Right atrium auricular region (tissue), 2 donors: ENCODE measurements around the gene THEM5. TPM values are rescaled to one million over a fixed set of nuclear protein-coding genes. Genes with fewer than 3 reads are reported as not detected.
"Not testable (repeated sequence)": the region's sequence is repeated elsewhere in the genome, so short reads cannot be mapped to it uniquely, and the experiment has no call there.

Experiments
- DNase-seq: peaks from one replicate; pipeline ENCODE4 v3.0.0-alpha.2; 2019; ENCODE audit warnings: low spot score
- H3K27ac ChIP-seq, 2 donors: fragments of 200-600 bp; sonication (generic); 1 replicate in 1 of 2; 2 replicates in 1 of 2; pipeline ENCODE4 v1.5.1; 2016 to 2019
- H3K27me3 ChIP-seq, 2 donors: fragments of 200-600 bp; sonication (generic); one replicate each; pipeline versions ENCODE4 v1.5.1 to v1.6.0; 2017 to 2019
- H3K36me3 ChIP-seq: fragments of 200-600 bp; sonication (generic); one replicate; pipeline ENCODE4 v1.5.1; 2016
- H3K4me1 ChIP-seq, 2 donors: fragments of 200-600 bp; sonication (generic); one replicate each; pipeline versions ENCODE4 v1.5.1 to v1.6.0; 2017 to 2019
- H3K4me3 ChIP-seq, 2 donors: fragments of 200-600 bp; sonication (generic); 1 replicate in 1 of 2; 2 replicates in 1 of 2; pipeline ENCODE4 v1.5.1; 2017 to 2019; ENCODE audit warnings: mild to moderate bottlenecking in 1 of 2, moderate library complexity in 1 of 2
- H3K9me3 ChIP-seq, 2 donors: fragments of 200-600 bp; sonication (generic); one replicate each; pipeline ENCODE4 v1.5.1; 2019
- total RNA-seq, 2 donors: library from RNA; depleted of rRNA; stranded (reverse); fragments of >200 nt; gene quantifications; one replicate each; pipeline ENCODE4 v1.1.0, GENCODE V29; 2016
- TF ChIP-seq, protein P1 (sequence below), 2 donors: fragments of 200-600 bp; sonication (generic); IDR thresholded peaks; one replicate each; pipeline ENCODE4 v1.5.1; 2019; ENCODE audit warnings: antibody characterized with exemption in 2 of 2

The THEM5 gene
- total RNA-seq, 2 donors from 2014 or later, result not detected

DNA sequence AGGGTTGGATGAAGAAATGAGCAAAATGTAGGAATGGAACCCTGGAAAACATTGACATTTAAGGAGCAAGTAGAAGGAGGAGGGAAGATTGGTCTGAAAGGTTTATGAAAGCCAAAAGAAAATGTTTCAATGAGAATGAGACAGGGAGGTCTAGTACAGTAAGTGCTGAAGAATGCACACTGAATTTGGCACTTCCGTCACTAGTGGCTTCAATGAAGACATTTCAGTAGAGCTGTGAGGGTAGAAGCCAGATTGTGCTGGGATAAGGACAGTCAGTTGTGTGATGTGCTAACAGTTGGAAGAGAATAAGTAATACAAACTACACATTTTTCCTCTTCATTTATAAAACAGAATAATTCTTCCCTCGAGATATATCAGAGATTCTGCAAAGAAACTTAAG is 38.7 kb upstream of the THEM5 start:
- TF ChIP-seq, protein P1, sequence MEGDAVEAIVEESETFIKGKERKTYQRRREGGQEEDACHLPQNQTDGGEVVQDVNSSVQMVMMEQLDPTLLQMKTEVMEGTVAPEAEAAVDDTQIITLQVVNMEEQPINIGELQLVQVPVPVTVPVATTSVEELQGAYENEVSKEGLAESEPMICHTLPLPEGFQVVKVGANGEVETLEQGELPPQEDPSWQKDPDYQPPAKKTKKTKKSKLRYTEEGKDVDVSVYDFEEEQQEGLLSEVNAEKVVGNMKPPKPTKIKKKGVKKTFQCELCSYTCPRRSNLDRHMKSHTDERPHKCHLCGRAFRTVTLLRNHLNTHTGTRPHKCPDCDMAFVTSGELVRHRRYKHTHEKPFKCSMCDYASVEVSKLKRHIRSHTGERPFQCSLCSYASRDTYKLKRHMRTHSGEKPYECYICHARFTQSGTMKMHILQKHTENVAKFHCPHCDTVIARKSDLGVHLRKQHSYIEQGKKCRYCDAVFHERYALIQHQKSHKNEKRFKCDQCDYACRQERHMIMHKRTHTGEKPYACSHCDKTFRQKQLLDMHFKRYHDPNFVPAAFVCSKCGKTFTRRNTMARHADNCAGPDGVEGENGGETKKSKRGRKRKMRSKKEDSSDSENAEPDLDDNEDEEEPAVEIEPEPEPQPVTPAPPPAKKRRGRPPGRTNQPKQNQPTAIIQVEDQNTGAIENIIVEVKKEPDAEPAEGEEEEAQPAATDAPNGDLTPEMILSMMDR (IDR thresholded peaks at IDR 0.05), result no peak
- no peaks in the 10 kb centered on the region for H3K27me3 ChIP-seq
- H3K4me3 ChIP-seq, result no peak overlapping the region
- no peaks in the 10 kb centered on the region for H3K9me3 ChIP-seq
- H3K4me1 ChIP-seq, result no peaks in the 10 kb centered on the region
- H3K36me3 ChIP-seq, result peaks cover 32% of the 10 kb centered on the region
- no peak for DNase-seq
- no peak overlapping the region for H3K27ac ChIP-seq

DNA sequence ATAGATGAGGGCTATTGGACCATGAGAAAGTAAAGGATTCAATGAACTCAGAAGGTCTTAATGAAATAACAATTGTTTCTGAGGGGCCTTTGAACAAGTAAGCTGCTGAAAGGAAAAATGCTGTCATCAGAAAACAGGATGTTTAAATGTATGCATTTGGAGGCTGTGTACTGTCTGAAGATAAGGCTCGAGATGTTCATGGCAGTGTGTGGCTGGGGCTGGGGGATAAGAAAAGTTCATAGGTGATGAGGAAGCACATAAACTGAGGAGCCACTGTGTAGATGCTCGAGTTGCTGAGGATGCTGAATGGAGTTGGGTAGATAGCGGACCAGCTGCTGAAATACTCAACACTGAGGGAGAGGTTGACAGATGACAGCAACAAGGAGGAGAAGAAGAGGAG is 38.0 kb upstream of the THEM5 start:
- Histone ChIP-seq H3K4me3 (no peak overlapping the region), H3K27me3 (no peaks in the 10 kb centered on the region), H3K4me1 (no peaks in the 10 kb centered on the region), H3K9me3 (no peaks in the 10 kb centered on the region), H3K27ac (no peak overlapping the region), H3K36me3 (peaks cover 32% of the 10 kb centered on the region)
- no peak for DNase-seq
- TF ChIP-seq, protein P1 (IDR thresholded peaks at IDR 0.05), result no peak

DNA sequence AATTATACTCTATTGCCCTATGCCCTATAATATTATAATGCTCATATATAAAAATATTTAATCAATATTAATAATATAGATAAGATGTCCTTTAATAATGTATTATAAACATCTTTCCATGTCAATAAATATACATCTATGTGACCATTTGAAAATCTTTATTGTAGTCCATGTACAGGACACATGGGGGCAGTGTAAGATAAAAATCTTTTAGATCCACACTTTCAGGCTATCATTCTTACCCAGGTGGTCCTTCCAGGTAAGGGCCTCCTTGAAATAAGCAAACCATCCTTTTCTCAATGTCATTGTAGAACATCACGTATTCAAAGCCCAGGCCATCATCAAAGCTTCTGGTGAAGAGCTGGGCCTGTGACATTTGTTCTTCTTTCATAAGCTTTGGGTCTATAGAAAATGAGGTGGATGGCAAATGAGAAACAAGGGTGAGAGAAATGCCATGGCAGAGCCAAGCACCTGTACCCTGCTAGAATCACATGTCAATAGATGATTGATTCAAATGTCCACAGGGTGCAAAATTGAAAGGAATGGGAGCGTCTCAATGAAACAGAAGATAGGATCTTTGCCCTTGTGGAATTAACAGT is 35.6 kb upstream of the THEM5 start:
- Histone ChIP-seq H3K9me3 (no peaks in the 10 kb centered on the region), H3K4me3 (no peak overlapping the region), H3K4me1 (no peaks in the 10 kb centered on the region), H3K27ac (no peak overlapping the region), H3K36me3 (peaks cover 32% of the 10 kb centered on the region), H3K27me3 (no peaks in the 10 kb centered on the region)
- TF ChIP-seq, protein P1 (IDR thresholded peaks at IDR 0.05), result peak in 1 of 2 donors; percentile 37
- no peak for DNase-seq

DNA sequence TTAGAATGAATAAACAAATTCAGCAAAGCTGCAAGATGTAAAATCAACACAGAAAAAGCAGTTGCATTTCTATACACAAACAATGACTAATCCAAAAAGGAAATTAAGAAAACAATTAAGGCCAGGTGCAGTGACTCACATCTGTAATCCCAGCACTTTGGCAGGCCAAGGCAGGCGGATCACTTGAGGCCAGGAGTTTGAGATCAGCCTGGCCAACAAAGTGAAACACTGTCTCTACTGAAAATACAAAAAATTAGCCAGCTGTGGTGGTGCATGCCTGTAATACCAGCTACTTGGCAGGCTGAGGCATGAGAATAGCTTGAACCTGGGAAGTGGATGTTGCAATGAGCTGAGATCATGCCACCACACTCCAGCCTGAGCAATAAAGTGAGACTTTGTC is 33.5 kb upstream of the THEM5 start:
- DNase-seq, result no peak
- TF ChIP-seq, protein P1 (IDR thresholded peaks at IDR 0.05), result no peak
- Histone ChIP-seq H3K27me3 (no peaks in the 10 kb centered on the region), H3K9me3 (no peaks in the 10 kb centered on the region), H3K27ac (no peak overlapping the region), H3K4me1 (no peaks in the 10 kb centered on the region), H3K4me3 (no peak overlapping the region), H3K36me3 (peaks cover 26% of the 10 kb centered on the region)

DNA sequence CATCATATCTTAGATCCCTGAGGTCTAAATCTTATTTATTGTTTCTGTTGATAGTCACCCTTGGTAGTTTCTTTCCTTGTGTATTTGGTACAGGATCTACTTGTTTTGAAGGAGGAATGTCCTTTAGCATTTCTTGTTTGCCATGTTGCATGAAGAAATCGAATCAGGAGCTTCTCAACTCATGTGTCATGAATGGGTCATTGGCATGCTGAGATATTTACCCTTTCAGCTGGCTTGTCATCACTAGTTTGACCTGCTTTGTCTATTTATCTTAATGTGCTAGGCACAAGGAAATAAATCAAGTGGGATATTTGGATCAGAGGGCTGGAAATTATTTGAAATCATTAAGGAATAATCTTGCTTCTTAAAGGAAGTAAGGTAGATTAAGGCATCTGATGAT is 32.0 kb upstream of the THEM5 start:
- Histone ChIP-seq H3K4me3 (no peak overlapping the region), H3K36me3 (peaks cover 16% of the 10 kb centered on the region), H3K27ac (no peak overlapping the region), H3K4me1 (no peaks in the 10 kb centered on the region), H3K9me3 (no peaks in the 10 kb centered on the region), H3K27me3 (no peaks in the 10 kb centered on the region)
- TF ChIP-seq, protein P1 (IDR thresholded peaks at IDR 0.05), result no peak
- DNase-seq, result no peak

DNA sequence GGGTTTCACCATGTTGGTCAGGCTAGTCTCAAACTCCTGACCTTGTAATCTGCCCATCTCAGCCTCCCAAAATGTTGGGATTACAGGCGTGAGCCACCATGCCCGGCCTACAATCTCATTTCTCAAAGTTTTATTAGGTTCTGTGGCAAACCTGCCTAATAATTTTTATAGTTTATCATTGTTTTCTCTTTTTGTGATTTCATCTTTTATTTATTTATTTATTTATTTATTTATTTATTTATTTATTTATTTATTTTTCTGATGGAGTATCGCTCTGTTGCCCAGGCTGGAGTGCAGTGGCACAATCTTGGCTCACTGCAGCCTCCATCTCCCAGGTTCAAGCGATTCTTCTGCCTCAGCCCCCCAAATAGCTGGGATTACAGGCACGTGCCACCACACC is 31.4 kb upstream of the THEM5 start:
- H3K36me3 ChIP-seq, result peaks cover 16% of the 10 kb centered on the region
- H3K27ac ChIP-seq, H3K27me3 ChIP-seq, H3K4me1 ChIP-seq, DNase-seq, H3K9me3 ChIP-seq, H3K4me3 ChIP-seq: not testable (repeated sequence)

DNA sequence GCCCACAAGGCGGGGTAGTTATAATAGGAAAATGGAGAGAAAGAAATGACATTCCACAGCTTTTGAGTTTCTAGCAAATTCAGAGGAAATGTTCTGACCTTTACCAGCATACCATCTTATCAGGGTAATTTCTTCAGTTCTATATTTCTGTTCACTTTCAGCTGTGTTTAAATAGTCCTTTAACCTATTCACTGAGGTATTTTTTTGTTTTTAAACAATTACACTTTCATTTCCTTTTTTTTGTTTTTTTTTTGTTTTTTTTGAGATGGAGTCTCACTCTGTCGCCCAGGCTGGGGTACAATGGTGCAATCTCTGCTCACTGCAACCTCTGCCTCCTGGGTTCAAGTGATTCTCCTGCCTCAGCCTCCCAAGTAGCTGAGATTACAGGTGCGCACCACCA is 30.9 kb upstream of the THEM5 start:
- H3K4me3 ChIP-seq, H3K9me3 ChIP-seq, H3K27me3 ChIP-seq, H3K4me1 ChIP-seq, H3K27ac ChIP-seq, DNase-seq: not testable (repeated sequence)
- peaks cover 16% of the 10 kb centered on the region for H3K36me3 ChIP-seq

DNA sequence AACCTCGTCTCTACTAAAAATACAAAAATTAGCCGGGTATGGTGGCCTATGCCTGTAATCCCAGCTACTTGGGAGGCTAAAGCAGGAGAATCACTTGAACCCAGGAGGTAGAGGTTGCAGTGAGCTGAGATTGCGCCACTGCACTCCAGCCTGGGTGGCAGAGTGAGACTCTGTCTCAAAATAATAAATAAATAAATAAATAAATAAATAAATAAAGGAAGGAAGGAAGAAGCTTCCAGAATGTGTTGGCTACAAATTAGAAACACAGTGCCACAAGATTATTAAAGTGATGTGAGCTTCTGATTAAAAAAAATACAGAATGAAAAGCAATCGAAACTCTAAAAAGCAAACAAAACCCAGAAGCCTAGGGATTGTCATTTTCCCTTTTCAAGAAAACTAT is 30.4 kb upstream of the THEM5 start:
- H3K9me3 ChIP-seq, DNase-seq, H3K27me3 ChIP-seq, H3K27ac ChIP-seq, H3K4me3 ChIP-seq, H3K4me1 ChIP-seq: not testable (repeated sequence)
- peaks cover 16% of the 10 kb centered on the region for H3K36me3 ChIP-seq

DNA sequence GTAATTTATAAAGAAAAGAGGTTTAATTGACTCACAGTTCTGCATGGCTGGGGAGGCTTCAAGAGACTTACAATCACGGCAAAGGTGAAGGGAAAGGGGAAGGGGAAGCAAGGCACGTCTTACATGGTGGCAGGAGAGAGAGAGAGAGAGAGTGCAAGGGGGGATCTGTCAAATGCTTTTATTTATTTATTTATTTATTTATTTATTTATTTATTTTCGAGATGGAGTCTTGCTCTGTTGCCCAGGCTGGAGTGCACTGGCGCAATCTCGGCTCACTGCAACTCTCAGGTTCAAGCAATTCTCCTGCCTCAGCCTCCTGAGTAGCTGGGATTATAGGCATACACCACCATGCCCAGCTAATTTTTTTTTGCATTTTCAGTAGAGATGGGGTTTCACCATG is 29.4 kb upstream of the THEM5 start:
- not testable (repeated sequence) for H3K27ac ChIP-seq, H3K9me3 ChIP-seq, DNase-seq, H3K36me3 ChIP-seq, H3K4me3 ChIP-seq, H3K27me3 ChIP-seq, H3K4me1 ChIP-seq
